GM06990 (cell line): ENCODE results near the gene GBGT1.

Experiments
- DNase-seq: peaks from one replicate; pipeline ENCODE4 v3.0.0-alpha.2; 2011; ENCODE audit not compliant: insufficient read length; ENCODE audit errors: extremely low read depth
- H3K27me3 ChIP-seq: replicated peaks from 2 replicates; pipeline ENCODE4 v1.6.0; 2011; ENCODE audit warnings: low read length; ENCODE audit not compliant: control insufficient read depth, insufficient read depth
- H3K36me3 ChIP-seq: 2 replicates; pipeline ENCODE4 v1.5.1; 2011; ENCODE audit warnings: low read length; ENCODE audit not compliant: control insufficient read depth, insufficient read depth
- H3K4me3 ChIP-seq: replicated peaks from 2 replicates; pipeline ENCODE4 v1.5.1; 2011; ENCODE audit warnings: low read depth, mild to moderate bottlenecking, control low read depth, low read length
- TF ChIP-seq, protein P1 (sequence below): IDR thresholded peaks from 2 replicates; pipeline ENCODE4 v1.5.1; 2011; ENCODE audit warnings: low read length, control low read depth, mild to moderate bottlenecking, inconsistent platforms; ENCODE audit not compliant: insufficient read depth, poor library complexity, severe bottlenecking

GBGT1 gene

DNA sequence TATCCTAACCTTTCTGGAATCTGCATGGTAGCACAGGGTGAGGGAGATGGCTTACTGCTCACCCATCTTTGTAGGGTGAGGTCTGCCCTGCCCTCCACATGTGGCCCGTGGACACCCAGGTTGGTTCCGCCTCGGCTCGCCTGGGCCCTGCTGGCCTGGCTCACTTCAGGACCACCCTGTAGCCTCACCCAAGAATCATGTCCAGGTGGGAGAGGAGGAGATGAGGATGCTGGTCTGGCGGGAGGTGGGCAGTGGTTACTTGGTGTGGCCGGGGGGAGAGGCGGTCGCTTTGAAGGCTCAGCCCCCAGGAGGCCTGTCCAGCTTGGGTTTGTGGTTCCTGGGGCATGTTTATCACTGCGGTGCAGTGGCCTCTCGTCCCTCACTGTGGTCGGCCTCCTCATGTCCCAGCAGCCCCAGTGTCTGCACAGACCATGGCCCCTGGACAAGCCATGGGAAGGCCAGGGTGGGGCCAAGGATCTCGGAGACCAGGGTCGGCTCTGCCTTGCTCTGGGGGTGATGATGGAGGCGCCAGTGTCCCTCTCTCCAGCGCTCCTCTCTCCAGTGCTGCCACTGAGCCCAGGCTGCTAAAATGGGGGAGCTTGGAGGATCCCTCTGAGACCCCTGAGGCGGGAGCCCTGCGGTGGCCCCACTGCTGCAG, 40.8 kb upstream of the GBGT1 start:
- no peak overlapping the region for H3K4me3 ChIP-seq
- no peak for DNase-seq
- H3K36me3 ChIP-seq, result no peaks in the 10 kb centered on the region
- TF ChIP-seq, protein P1, sequence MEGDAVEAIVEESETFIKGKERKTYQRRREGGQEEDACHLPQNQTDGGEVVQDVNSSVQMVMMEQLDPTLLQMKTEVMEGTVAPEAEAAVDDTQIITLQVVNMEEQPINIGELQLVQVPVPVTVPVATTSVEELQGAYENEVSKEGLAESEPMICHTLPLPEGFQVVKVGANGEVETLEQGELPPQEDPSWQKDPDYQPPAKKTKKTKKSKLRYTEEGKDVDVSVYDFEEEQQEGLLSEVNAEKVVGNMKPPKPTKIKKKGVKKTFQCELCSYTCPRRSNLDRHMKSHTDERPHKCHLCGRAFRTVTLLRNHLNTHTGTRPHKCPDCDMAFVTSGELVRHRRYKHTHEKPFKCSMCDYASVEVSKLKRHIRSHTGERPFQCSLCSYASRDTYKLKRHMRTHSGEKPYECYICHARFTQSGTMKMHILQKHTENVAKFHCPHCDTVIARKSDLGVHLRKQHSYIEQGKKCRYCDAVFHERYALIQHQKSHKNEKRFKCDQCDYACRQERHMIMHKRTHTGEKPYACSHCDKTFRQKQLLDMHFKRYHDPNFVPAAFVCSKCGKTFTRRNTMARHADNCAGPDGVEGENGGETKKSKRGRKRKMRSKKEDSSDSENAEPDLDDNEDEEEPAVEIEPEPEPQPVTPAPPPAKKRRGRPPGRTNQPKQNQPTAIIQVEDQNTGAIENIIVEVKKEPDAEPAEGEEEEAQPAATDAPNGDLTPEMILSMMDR, result no peak
- H3K27me3 ChIP-seq, result peaks cover 1% of the 10 kb centered on the region; the same call in 1 of the 2 replicates

DNA sequence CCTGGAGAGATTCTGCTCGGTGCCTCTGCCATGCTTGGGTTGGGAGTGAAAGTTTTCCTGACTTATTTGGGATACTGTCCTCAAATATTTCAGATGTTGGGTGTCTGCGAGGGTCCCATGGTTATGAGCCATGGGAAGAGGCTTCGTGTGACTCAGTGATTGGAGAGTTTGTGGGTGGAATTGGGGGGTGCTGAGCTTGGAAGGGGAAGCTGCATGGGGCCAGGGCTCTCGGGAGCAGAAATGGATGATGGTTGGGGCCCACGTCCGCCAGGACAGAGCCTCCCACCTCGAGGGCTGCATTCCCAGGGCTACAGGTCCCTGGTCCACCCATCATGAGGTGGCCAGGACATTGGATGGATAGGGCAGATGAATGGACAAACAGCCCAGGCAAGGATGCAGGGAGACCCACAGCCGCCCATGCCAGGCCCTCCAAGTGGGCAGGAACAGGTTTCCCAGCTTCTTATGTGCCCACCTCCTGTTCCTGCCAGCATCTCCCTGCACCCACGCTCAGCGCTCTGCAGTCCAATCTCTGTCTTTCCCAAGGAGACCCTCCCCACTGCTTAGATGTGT, 39.9 kb upstream of the GBGT1 start:
- no peak overlapping the region for H3K4me3 ChIP-seq
- TF ChIP-seq, protein P1, result no peak

DNA sequence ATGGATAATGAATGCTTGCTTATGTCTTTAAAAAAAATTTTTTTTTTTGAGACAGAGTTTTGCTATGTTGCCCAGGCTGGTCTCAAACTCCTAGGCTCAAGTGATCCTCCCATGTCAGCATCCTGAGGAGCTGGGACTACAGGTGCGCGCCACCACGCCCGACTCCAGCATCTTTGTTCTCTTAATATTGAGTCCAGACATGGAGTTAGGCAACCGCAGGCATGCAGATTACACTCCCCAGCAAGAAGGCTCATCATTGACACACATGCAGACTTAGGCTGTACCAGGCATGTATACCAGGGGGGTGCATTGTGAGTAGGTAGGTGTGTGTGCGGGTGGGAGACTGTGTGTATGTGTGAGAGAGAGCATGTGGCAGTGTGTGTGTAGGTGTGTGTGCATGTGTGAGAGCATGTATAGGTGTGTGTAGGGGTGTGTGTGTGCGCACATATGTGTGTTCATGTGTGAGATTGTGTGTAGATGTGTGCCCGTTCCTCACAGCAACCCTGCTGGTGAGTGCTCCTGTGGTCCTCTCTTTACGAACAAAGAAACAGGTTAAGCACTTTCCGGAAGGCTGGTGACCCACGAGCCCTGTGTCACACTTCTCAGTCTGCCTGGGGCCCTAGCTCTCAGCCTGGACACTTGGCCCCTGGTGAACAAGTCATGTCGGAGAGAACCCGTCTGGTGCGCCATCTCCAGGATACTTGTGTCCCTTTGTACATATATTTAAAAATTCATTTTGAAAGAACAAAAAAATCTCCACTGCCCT, 39.2 kb upstream of the GBGT1 start:
- Histone ChIP-seq H3K27me3 (peaks cover 1% of the 10 kb centered on the region; the same call in 1 of the 2 replicates), H3K36me3 (no peaks in the 10 kb centered on the region), H3K4me3 (no peak overlapping the region)
- TF ChIP-seq, protein P1, result no peak
- no peak for DNase-seq

More for the DNA sequence above, 39.9 kb upstream of the GBGT1 start:
- Histone ChIP-seq H3K36me3 (no peaks in the 10 kb centered on the region), H3K27me3 (peaks cover 1% of the 10 kb centered on the region; the same call in 1 of the 2 replicates)
- DNase-seq, result no peak

DNA sequence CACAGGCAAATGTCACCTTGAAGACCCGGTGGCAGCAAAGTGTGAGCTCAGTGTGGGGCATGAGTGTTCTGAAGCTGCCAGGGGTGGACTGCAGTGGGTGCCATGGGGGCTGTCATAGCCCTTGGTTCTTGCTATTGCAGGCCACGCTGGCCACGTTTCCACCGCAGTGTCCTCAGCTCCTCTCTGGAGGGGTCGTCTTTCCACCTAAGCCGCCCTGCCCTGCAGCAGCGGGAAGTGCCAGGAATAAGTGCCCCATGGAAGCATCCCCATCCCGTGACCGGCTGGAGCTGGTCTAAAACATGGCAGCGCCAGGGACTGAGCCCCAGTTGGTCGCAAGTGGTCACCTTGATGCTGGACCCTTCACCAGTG, 38.4 kb upstream of the GBGT1 start:
- Histone ChIP-seq H3K36me3 (no peaks in the 10 kb centered on the region), H3K4me3 (no peak overlapping the region), H3K27me3 (peaks cover 1% of the 10 kb centered on the region; the same call in 1 of the 2 replicates)
- DNase-seq, result no peak
- TF ChIP-seq, protein P1, result no peak

DNA sequence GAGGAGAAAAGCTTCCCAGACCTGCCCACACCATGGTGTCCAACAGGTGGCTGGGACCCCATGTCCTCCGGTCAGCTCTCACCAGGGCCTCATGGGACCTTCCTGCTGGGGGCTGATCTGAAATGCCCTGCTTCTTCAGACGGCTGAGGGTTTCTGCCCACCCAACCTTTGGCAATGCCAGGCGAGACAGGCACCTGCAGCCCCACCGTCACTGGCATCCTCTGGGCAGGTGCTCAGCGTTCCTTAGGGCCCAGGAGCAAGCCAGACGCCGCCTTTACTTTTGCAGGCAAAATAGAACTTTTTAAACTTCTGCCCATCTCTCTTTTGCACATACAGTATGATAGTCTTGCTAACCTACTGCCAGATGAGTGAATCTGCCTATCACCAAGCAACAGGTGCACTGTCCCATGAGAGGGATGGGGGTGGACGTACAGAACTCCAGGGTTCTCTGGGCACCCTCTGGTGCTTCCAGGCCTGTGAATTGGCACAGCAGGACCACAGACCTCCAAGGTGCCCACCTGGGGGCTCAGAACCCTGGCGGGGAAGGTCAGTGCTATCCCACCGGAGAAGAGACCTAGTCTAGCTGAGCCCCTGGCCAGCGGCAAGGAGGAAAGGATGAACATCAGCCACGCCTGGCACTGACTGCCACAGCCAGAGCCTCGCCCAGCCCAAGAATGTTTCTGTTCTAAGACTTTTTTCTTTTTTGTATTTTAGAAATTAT, 37.9 kb upstream of the GBGT1 start:
- no peaks in the 10 kb centered on the region for H3K36me3 ChIP-seq
- no peak for DNase-seq
- H3K27me3 ChIP-seq, result peaks cover 1% of the 10 kb centered on the region; the same call in 1 of the 2 replicates
- no peak overlapping the region for H3K4me3 ChIP-seq
- TF ChIP-seq, protein P1, result no peak
